Measurements from ENCODE around the gene PEX16. TPM values are rescaled to one million over a fixed set of nuclear protein-coding genes. Genes with fewer than 3 reads are reported as not detected.

Gene PEX16
- total and polyA plus RNA-seq, 2 of the 13 experiments (the other 11 are each of a cell fraction or from before 2014, with no cell fraction given), result 12.5 to 21.8 TPM

GRCh38 chr11:45922425-45923082 is 4.9 kb upstream of the PEX16 start, which contains the start of gene LARGE2 (continued):
- TF ChIP-seq ZNF772 (CRISPR knock-in tag; IDR thresholded peaks at IDR 0.05), result no peak
- 0 out of 2 replicates have a peak, but pooled peaks have one; percentile 1 for TF ChIP-seq FOXC1 (CRISPR knock-in tag; IDR thresholded peaks at IDR 0.05; ENCODE audit: borderline replicate concordance)
- TF ChIP-seq ZBTB42 (CRISPR knock-in tag; IDR thresholded peaks at IDR 0.05), result no peak
- no peak for TF ChIP-seq CHD4 (IDR thresholded peaks at IDR 0.05; ENCODE audit: borderline replicate concordance, low read length)
- TF ChIP-seq ZNF251 (CRISPR knock-in tag; IDR thresholded peaks at IDR 0.05), result 0 out of 2 replicates have a peak, but pooled peaks have one; percentile 6
- no peak for TF ChIP-seq ZFP36L2 (CRISPR knock-in tag; IDR thresholded peaks at IDR 0.05)
- no peak for TF ChIP-seq ZNF407 (CRISPR knock-in tag; IDR thresholded peaks at IDR 0.05; ENCODE audit: not compliant biosample characterization)
- no peak for TF ChIP-seq RELA (CRISPR knock-in tag; IDR thresholded peaks at IDR 0.05)
- no peak for TF ChIP-seq NPAS2 (CRISPR knock-in tag; IDR thresholded peaks at IDR 0.05; ENCODE audit: borderline replicate concordance)
- no peak for TF ChIP-seq ONECUT2 (CRISPR knock-in tag; IDR thresholded peaks at IDR 0.05)
- TF ChIP-seq ZNF839 (CRISPR knock-in tag; IDR thresholded peaks at IDR 0.05; ENCODE audit: borderline replicate concordance), result no peak
- TF ChIP-seq CCAR2 (optimal IDR thresholded peaks at IDR 0.05; ENCODE audit: low read depth, low read length), result no peak
- TF ChIP-seq KDM5B (CRISPR knock-in tag; IDR thresholded peaks at IDR 0.05; ENCODE audit: borderline replicate concordance), result no peak
- no peak for TF ChIP-seq NFAT5 (CRISPR knock-in tag; IDR thresholded peaks at IDR 0.05)
- TF ChIP-seq ZFP62 (CRISPR knock-in tag; IDR thresholded peaks at IDR 0.05), result no peak
- no peak; the same call in 1 of the 2 replicates for TF ChIP-seq ZMYM4 (CRISPR knock-in tag; IDR thresholded peaks at IDR 0.05)
- no peak for TF ChIP-seq ZNF44 (CRISPR knock-in tag; IDR thresholded peaks at IDR 0.05)
